ENCODE measurements around the gene CHST11. TPM values are rescaled to one million over a fixed set of nuclear protein-coding genes. Genes with fewer than 3 reads are reported as not detected.
"Not testable (repeated sequence)": the region's sequence is repeated elsewhere in the genome, so short reads cannot be mapped to it uniquely, and the experiment has no call there.

The CHST11 gene
- total and polyA plus RNA-seq, 7 donors = 0.60 to 22.8 (median 10.0) TPM

- TF ChIP-seq CTCF (IDR thresholded peaks at IDR 0.05) (no peak), EP300 (IDR thresholded peaks at IDR 0.05) (no peak), POLR2AphosphoS5 (IDR thresholded peaks at IDR 0.05) (no peak), POLR2A (IDR thresholded peaks at IDR 0.05) (no peak)
- intact Hi-C loops (cut with DNase I) = no loop called here
- Histone ChIP-seq H3K27me3 (no peaks in the 10 kb centered on the region), H3K4me1 (peaks cover 2 to 26% (median 6%) of the 10 kb centered on the region in 4 donors), H3K27ac (no peak overlapping the region), H3K4me3 (no peak overlapping the region), H3K36me3 (no peaks in the 10 kb centered on the region), H3K9me3 (no peaks in the 10 kb centered on the region)
- DNase-seq = no peak
Measured at GRCh38 chr12:104609445-104609844, 152.7 kb downstream of the CHST11 start.

- Histone ChIP-seq H3K4me1 (peaks cover 1 to 31% (median 16%) of the 10 kb centered on the region in 4 donors), H3K27ac (no peak overlapping the region), H3K36me3 (no peaks in the 10 kb centered on the region), H3K4me3 (no peak overlapping the region), H3K9me3 (no peaks in the 10 kb centered on the region), H3K27me3 (no peaks in the 10 kb centered on the region)
- 81 to 88% methylated on average over 6 of the region's 6 CpGs for WGBS, 2 donors
- TF ChIP-seq CTCF (IDR thresholded peaks at IDR 0.05) (no peak), POLR2AphosphoS5 (IDR thresholded peaks at IDR 0.05) (no peak), POLR2A (IDR thresholded peaks at IDR 0.05) (no peak), EP300 (IDR thresholded peaks at IDR 0.05) (no peak)
- intact Hi-C loops (cut with DNase I) = no loop called here
- no peak for DNase-seq
Measured at GRCh38 chr12:104610513-104611235, 153.9 kb downstream of the CHST11 start.

GRCh38 chr12:104611671-104612070 lies 154.9 kb downstream of the CHST11 start:
- no peaks in the 10 kb centered on the region for H3K9me3 ChIP-seq
- H3K27me3 ChIP-seq = no peaks in the 10 kb centered on the region
- DNase-seq = no peak
- no peak overlapping the region for H3K27ac ChIP-seq
- peaks cover 0 to 39% (median 21%) of the 10 kb centered on the region in 4 donors for H3K4me1 ChIP-seq
- TF ChIP-seq EP300 (IDR thresholded peaks at IDR 0.05) (no peak), POLR2AphosphoS5 (IDR thresholded peaks at IDR 0.05) (no peak), POLR2A (IDR thresholded peaks at IDR 0.05) (no peak), CTCF (IDR thresholded peaks at IDR 0.05) (no peak)
- no peak overlapping the region for H3K4me3 ChIP-seq
- H3K36me3 ChIP-seq = no peaks in the 10 kb centered on the region
- 95% methylated on average over 12 of the region's 12 CpGs for WGBS, 2 donors
- intact Hi-C loops (cut with DNase I) = no loop called here

GRCh38 chr12:104613372-104613771 lies 156.6 kb downstream of the CHST11 start:
- 91 to 96% methylated on average over 3 of the region's 3 CpGs for WGBS, 2 donors
- peaks cover 0 to 42% (median 21%) of the 10 kb centered on the region in 4 donors for H3K4me1 ChIP-seq
- H3K4me3 ChIP-seq; H3K9me3 ChIP-seq; DNase-seq; H3K27me3 ChIP-seq; H3K36me3 ChIP-seq; intact Hi-C loops (cut with DNase I): not testable (repeated sequence)
- H3K27ac ChIP-seq = peak overlapping the region in 1 of 4 donors; percentile 2

GRCh38 chr12:104615048-104615561 lies 158.4 kb downstream of the CHST11 start:
- intact Hi-C loops (cut with DNase I) = loop anchor here (2.0 kb wide), 1 partner anchor 56 kb away; no protein-coding TSS in a partner anchor
- H3K36me3 ChIP-seq = no peaks in the 10 kb centered on the region
- peak; percentile 91 for DNase-seq
- peak overlapping the region; percentile 8 to 76 (median 68) for H3K27ac ChIP-seq
- WGBS, 2 donors = 66 to 69% methylated on average over 12 of the region's 12 CpGs
- H3K9me3 ChIP-seq = no peaks in the 10 kb centered on the region
- H3K4me1 ChIP-seq = peaks cover 0 to 42% (median 21%) of the 10 kb centered on the region in 4 donors
- no peak overlapping the region for H3K4me3 ChIP-seq
- TF ChIP-seq POLR2AphosphoS5 (IDR thresholded peaks at IDR 0.05) (peak; percentile 53 to 85 (median 67)), POLR2A (IDR thresholded peaks at IDR 0.05) (no peak), EP300 (IDR thresholded peaks at IDR 0.05) (peak in 1 of 4 donors; percentile 56)
- no peaks in the 10 kb centered on the region for H3K27me3 ChIP-seq

All from sigmoid colon (tissue), 7 donors.